ENCODE measurements around the gene PWWP2B.

PWWP2B gene

DNA sequence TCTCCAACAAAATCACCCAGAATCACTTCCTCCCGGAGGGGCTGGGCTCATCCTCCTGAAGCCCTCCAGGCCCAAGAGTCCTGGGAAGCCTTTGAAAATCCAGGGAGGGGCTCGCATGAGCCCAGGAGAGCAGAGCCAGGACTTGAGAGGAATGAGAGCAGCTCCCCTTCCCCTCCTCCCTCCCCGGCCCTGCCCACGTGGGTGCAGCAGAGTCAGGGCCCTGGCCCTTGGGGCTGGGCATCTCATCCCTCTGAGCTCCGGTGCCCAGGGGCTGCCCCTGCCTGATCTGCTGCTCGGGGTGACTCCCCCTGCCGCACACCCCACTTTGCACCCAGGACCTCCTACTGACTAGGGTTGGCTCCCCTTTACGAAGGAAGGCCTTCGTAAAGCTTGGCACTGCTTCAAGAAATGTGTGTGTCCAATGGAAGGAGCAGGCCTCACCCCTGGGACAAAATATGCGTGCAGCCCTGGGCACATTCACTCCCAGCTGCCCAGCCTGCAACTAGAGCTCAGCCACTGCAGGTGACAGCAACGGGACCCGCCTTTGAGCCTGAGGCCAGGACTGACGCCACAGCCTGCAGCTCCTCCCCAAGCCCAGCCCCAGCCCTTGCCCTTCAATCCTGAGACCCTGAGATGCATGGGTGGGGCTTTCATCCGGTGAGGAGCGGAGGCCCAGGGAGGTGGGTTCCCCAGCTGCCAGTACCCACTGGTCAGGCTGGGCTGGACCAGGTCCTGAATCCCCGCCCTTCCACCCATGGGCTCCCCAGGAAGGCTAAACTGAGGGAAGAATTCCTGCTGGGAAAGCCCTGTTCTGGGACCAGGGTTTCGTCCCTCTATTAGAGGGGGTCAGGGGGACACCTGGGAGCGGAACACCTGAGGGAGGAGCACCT lies 21.8 kb downstream of the PWWP2B start:
- no peaks in the 10 kb centered on the region for H3K27me3 ChIP-seq (ENCODE audit: control insufficient read depth, insufficient read depth, low read length, poor library complexity, severe bottlenecking)
- H3K27ac ChIP-seq (ENCODE audit: insufficient read depth, low read depth, low read length, poor library complexity, severe bottlenecking) = no peak overlapping the region
- H3K9me3 ChIP-seq (ENCODE audit: control insufficient read depth, low read length) = no peaks in the 10 kb centered on the region
- H3K4me3 ChIP-seq (ENCODE audit: insufficient read depth, low read depth, low read length) = no peak overlapping the region
- WGBS, 2 experiments = 51% methylated on average over 17 to 18 of the region's 18 CpGs
- H3K36me3 ChIP-seq (ENCODE audit: control insufficient read depth, insufficient read depth, low read length) = no peaks in the 10 kb centered on the region
- H3K4me1 ChIP-seq (ENCODE audit: control insufficient read depth, insufficient read depth, low read length) = peaks cover 58% of the 10 kb centered on the region

DNA sequence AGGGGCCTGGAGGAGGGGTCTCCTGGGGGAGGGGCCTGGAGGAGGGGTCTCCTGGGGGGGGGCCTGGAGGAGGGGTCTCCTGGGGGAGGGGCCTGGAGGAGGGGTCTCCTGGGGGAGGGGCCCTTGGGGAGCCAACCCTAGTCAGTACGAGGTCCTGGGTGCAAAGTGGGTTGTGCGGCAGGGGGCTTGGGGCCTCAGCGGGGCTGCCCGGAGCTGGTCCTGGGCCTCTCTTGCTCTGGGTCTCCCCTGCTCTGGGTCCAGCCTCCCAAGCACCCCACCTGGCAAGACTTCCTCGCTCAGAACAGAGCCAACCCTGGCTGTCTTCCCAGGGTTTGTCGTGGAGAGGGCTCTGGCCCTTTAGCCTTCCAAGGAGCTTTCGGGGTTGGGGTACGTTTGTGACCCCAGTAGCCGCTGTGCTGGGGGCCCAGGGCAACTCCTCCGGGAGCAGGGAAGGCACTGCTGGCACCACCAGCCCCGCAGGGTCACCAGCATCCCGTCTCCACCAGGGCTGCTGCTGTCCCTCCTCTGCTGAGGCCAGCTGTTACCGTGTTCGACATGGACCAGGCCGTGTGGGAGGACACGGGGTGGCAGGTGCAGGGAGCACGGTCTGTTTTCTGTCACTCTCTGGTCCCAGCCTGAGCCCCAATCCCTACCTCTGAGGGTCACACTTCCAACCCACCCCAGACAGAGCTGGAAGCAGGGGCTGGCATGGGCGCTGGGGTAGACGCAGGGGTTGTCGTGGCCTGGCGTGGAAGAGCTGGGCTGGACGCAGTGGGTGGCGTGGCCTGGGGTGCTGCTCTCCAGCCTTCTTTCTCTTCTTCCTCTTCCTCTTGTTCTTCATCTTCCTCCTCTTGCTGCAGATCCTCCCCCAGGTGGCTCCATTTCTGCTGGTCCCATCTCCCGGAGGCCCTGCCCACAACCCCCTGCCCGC lies 22.8 kb downstream of the PWWP2B start:
- H3K36me3 ChIP-seq (ENCODE audit: control insufficient read depth, insufficient read depth, low read length) = no peaks in the 10 kb centered on the region
- no peaks in the 10 kb centered on the region for H3K9me3 ChIP-seq (ENCODE audit: control insufficient read depth, low read length)
- no peak overlapping the region for H3K27ac ChIP-seq (ENCODE audit: insufficient read depth, low read depth, low read length, poor library complexity, severe bottlenecking)
- no peaks in the 10 kb centered on the region for H3K27me3 ChIP-seq (ENCODE audit: control insufficient read depth, insufficient read depth, low read length, poor library complexity, severe bottlenecking)
- 87 to 90% methylated on average over 25 of the region's 25 CpGs for WGBS, 2 experiments
- peaks cover 48% of the 10 kb centered on the region for H3K4me1 ChIP-seq (ENCODE audit: control insufficient read depth, insufficient read depth, low read length)
- H3K4me3 ChIP-seq (ENCODE audit: insufficient read depth, low read depth, low read length) = no peak overlapping the region

DNA sequence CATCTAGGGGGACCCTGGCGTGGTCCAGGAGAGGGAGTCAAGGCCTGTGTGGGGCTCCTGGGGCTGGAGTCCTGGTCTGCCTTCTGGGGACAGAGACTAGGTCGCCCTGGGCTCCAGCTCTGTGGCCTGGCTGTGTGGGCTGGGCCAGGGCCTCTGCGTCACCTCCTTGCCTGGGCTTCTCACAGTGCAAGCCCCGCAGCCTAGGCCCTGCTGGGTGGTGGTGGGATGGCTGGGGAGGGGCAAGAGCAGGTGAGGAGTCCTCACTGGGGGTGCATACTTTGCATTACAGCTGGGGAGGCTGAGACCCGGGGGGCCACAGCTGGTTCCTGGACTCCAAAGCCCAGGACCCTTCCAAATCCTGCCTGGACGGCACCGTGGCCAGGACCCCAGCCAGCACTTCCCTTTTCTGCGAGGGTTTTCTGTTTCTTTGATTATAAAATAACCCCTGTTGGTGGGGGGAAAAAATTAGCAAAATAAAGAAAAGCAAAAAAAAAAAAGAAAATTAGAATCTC lies 23.5 kb downstream of the PWWP2B start:
- Histone ChIP-seq H3K9me3 (ENCODE audit: control insufficient read depth, low read length) (no peaks in the 10 kb centered on the region), H3K27me3 (ENCODE audit: control insufficient read depth, insufficient read depth, low read length, poor library complexity, severe bottlenecking) (no peaks in the 10 kb centered on the region), H3K27ac (ENCODE audit: insufficient read depth, low read depth, low read length, poor library complexity, severe bottlenecking) (peak overlapping the region; percentile 26), H3K4me1 (ENCODE audit: control insufficient read depth, insufficient read depth, low read length) (peaks cover 45% of the 10 kb centered on the region), H3K4me3 (ENCODE audit: insufficient read depth, low read depth, low read length) (no peak overlapping the region), H3K36me3 (ENCODE audit: control insufficient read depth, insufficient read depth, low read length) (no peaks in the 10 kb centered on the region)
- WGBS, 2 experiments = 73% methylated on average over 8 of the region's 8 CpGs

DNA sequence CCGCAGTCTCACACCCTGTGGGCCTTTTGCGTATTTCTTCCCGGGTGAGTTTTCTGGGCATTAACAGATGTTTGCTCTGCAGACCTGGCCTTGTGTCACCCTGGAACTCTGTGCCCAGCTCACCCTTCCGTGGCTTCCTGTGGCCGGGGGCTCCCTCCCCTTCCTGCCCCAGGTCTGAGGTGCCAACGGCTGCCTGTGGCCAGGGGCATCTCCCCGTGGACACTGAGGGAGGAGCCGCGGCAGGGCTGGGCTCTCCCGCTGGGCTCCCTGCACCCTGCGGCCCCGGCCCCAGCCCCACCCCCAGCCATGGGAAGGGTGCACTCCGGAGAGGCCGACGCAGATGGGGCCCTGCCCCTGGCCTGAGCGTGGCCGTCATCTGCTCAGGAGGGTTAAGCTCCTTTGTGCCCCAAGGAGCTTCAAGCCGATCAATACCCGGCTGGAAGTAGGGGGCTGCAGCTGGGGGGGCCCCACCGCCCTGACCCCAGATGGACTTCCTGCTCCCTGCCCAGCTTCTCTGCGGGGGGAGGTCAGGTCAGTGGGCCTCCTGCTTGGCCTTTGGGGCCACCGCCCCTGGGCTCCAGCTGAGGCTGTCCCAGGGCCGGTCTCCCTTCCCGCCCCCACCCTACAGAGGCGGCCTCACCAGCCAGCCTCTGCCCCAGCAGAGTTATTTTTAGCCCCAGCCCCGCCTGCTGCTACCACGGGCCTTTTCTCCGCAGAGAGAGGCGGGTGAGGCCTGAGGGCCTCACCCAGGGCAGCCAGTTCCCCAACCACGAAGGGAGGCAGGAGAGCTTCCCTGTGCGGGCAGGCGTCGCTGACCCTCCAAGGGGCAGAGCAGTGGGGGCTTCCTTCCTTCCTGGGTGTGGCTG lies 24.2 kb downstream of the PWWP2B start:
- H3K27ac ChIP-seq (ENCODE audit: insufficient read depth, low read depth, low read length, poor library complexity, severe bottlenecking) = peak overlapping the region; percentile 26
- no peaks in the 10 kb centered on the region for H3K36me3 ChIP-seq (ENCODE audit: control insufficient read depth, insufficient read depth, low read length)
- H3K4me1 ChIP-seq (ENCODE audit: control insufficient read depth, insufficient read depth, low read length) = peaks cover 40% of the 10 kb centered on the region
- H3K4me3 ChIP-seq (ENCODE audit: insufficient read depth, low read depth, low read length) = no peak overlapping the region
- 54 to 56% methylated on average over 33 of the region's 33 CpGs for WGBS, 2 experiments
- H3K9me3 ChIP-seq (ENCODE audit: control insufficient read depth, low read length) = no peaks in the 10 kb centered on the region
- no peaks in the 10 kb centered on the region for H3K27me3 ChIP-seq (ENCODE audit: control insufficient read depth, insufficient read depth, low read length, poor library complexity, severe bottlenecking)

DNA sequence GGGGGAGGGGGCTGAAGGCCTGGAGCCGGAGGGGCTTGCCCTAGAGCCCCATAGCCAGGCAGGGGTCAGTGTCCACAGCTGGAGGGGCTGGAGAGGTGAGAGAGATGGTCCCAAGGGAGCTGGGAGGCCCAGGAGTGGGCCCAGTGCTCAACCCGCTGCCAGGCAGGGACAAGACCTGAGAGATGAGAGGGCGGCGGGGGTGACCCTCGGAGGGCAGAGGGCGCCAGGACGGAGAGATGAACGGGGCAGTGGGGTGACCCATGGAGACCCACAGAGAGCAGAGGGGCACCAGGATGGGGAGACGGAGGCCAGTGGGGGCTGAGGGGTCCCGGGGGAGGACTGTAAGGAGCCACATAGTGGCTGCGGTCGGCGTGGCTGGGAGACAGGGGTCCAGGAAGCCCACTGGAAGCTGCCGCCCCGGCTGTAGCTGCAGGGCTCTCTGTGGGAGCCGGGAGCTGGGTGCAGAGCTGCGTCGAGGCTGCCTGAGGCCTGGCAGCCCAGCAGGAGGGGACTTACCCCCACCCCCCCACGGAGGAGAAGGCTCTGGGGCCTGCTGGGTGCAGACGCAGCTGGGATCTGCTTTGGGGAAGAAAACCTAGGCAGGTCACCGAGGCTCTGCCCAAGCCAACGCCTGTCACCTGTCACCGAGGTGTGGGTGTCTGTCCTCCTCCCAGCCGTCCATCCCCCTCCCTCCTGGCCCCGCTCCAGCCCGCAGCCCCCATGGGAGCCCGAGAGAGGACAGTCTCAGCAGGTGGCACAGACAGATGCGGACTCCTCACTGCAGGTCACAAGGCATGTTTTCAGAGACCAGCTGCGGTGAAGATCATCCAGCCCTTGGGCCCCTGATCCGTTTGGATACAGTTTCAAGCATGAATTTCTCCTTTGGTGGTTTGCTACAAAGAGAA lies 25.1 kb downstream of the PWWP2B start:
- Histone ChIP-seq H3K9me3 (ENCODE audit: control insufficient read depth, low read length) (no peaks in the 10 kb centered on the region), H3K4me1 (ENCODE audit: control insufficient read depth, insufficient read depth, low read length) (peaks cover 37% of the 10 kb centered on the region), H3K27me3 (ENCODE audit: control insufficient read depth, insufficient read depth, low read length, poor library complexity, severe bottlenecking) (no peaks in the 10 kb centered on the region), H3K4me3 (ENCODE audit: insufficient read depth, low read depth, low read length) (no peak overlapping the region), H3K36me3 (ENCODE audit: control insufficient read depth, insufficient read depth, low read length) (no peaks in the 10 kb centered on the region), H3K27ac (ENCODE audit: insufficient read depth, low read depth, low read length, poor library complexity, severe bottlenecking) (no peak overlapping the region)
- WGBS, 2 experiments = 84% methylated on average over 30 of the region's 30 CpGs

DNA sequence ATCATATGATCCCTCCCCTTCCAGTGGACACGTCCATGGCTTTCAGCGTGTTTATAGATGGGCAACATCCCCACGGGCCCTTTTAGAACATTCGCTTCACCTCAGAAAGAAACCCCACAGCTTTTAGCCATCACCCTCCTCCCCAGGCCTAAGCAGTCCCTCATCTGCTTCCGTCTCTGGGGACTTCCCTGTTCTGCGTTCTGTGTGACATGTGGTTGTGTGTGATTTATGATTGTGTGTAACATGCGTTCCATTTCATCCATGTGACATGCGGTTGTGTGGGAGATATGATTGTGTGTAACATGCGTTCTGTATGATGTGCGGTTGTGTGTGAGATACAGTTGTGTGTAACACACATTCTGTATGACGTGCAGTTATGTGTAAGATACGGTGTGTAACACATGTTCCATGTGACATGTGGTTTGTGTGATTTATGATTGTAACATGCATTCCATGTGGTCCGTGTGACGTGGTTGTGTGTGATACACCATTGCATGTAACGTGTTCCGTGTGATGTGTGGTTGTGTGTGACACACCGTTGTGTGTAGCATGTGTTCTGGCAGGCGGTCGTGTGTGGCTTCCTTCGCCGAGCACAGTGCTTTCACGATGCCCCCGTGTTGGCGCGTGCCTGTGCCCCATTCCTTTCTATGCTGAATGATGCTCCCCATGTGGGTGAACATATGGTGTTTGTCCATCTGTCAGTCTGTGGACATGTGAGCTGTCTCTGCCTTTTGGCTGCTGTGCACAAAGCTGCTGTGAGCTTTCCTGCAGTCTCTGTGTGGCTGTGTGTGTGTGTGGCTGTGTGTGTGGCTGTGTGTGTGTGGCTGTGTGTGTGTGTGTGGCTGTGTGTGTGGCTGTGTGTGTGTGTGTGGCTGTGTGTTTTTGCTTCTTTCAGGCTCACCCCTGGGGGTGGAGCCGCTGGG lies 26.2 kb downstream of the PWWP2B start:
- Histone ChIP-seq H3K36me3 (ENCODE audit: control insufficient read depth, insufficient read depth, low read length) (no peaks in the 10 kb centered on the region), H3K27me3 (ENCODE audit: control insufficient read depth, insufficient read depth, low read length, poor library complexity, severe bottlenecking) (no peaks in the 10 kb centered on the region), H3K27ac (ENCODE audit: insufficient read depth, low read depth, low read length, poor library complexity, severe bottlenecking) (no peak overlapping the region), H3K9me3 (ENCODE audit: control insufficient read depth, low read length) (no peaks in the 10 kb centered on the region), H3K4me3 (ENCODE audit: insufficient read depth, low read depth, low read length) (no peak overlapping the region), H3K4me1 (ENCODE audit: control insufficient read depth, insufficient read depth, low read length) (peaks cover 36% of the 10 kb centered on the region)
- 96% methylated on average over 26 of the region's 26 CpGs for WGBS, 2 experiments

DNA sequence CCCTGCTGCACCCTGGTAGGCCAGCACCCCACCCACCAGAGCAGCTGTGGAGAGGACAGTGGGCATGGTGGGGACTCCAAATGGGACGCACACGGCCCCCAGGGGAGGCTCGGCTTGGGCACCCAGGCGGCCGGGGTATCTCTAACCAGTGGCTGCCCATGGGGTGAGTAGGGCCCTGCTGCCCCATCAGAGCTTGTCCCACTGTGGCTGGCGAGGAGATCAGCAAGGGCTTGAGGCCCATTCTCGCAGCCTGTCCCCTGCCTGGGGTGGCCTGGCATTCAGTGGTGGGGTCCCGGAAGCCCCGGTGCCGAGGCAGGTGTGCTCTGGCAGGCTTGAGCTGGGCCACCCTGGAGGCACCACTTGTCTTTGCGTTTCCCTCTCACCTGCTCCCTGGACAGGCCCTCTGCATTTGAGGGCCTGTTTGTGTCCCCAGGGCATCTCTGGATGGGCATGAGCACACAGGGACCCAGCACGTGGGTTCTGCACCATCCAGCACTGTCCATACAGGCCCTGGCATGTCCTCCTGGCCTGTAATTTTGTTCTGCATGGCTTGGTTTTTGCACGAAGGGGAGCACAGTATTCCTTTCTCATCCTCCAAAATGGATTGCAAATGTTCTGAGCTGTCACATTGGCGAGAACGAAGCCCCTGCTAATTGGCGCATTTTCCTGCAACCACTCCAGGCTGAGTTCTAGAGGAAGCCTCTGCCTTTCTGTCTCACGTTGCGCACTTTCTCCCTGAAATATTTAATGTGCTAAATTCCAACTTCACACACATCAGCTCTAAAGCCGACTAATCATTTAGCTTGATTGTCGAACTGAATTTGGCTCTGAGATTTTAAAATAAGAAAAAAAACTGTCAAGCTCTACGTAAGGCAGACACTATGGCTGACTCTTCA lies 27.2 kb downstream of the PWWP2B start:
- Histone ChIP-seq H3K27ac (ENCODE audit: insufficient read depth, low read depth, low read length, poor library complexity, severe bottlenecking) (no peak overlapping the region), H3K4me3 (ENCODE audit: insufficient read depth, low read depth, low read length) (no peak overlapping the region), H3K4me1 (ENCODE audit: control insufficient read depth, insufficient read depth, low read length) (peaks cover 30% of the 10 kb centered on the region), H3K36me3 (ENCODE audit: control insufficient read depth, insufficient read depth, low read length) (no peaks in the 10 kb centered on the region), H3K9me3 (ENCODE audit: control insufficient read depth, low read length) (no peaks in the 10 kb centered on the region), H3K27me3 (ENCODE audit: control insufficient read depth, insufficient read depth, low read length, poor library complexity, severe bottlenecking) (no peaks in the 10 kb centered on the region)
- WGBS, 2 experiments = 92 to 95% methylated on average over 21 of the region's 21 CpGs

Measured in ectodermal cell (in vitro differentiated cells).